ENCODE data around the gene NDUFS5. TPM values are rescaled to one million over a fixed set of nuclear protein-coding genes. Genes with fewer than 3 reads are reported as not detected.
"Not testable (repeated sequence)": the region's sequence is repeated elsewhere in the genome, so short reads cannot be mapped to it uniquely, and the experiment has no call there.

NDUFS5 gene
- total RNA-seq, 1 donor from 2014 or later = 237 TPM

- H3K4me3 Mint-ChIP-seq = no peak overlapping the region
- H3K36me3 Mint-ChIP-seq (ENCODE audit: low read depth) = peaks cover 11% of the 10 kb centered on the region
- no peaks in the 10 kb centered on the region for H3K9me3 Mint-ChIP-seq
- no peaks in the 10 kb centered on the region for H3K27me3 Mint-ChIP-seq (ENCODE audit: low read depth)
- peaks cover 13% of the 10 kb centered on the region for H3K4me1 Mint-ChIP-seq
- DNase-seq (ENCODE audit: low read depth, low spot score) = no peak
- no peak overlapping the region for H3K27ac Mint-ChIP-seq (ENCODE audit: unreplicated experiment)
- TF ChIP-seq CTCF (conservative IDR thresholded peaks at IDR 0.05) = no peak
These were observed 22.7 kb downstream of the NDUFS5 start for GRCh38 chr1:39048745-39049370.

- TF ChIP-seq CTCF (conservative IDR thresholded peaks at IDR 0.05) = no peak
- no peak overlapping the region for H3K27ac Mint-ChIP-seq (ENCODE audit: unreplicated experiment)
- no peak for DNase-seq (ENCODE audit: low read depth, low spot score)
- no peak overlapping the region for H3K4me3 Mint-ChIP-seq
- H3K9me3 Mint-ChIP-seq = no peaks in the 10 kb centered on the region
- no peaks in the 10 kb centered on the region for H3K27me3 Mint-ChIP-seq (ENCODE audit: low read depth)
- H3K36me3 Mint-ChIP-seq (ENCODE audit: low read depth) = peaks cover 8% of the 10 kb centered on the region
- H3K4me1 Mint-ChIP-seq = peaks cover 13% of the 10 kb centered on the region
These were observed 23.9 kb downstream of the NDUFS5 start for GRCh38 chr1:39050001-39050400.

DNA sequence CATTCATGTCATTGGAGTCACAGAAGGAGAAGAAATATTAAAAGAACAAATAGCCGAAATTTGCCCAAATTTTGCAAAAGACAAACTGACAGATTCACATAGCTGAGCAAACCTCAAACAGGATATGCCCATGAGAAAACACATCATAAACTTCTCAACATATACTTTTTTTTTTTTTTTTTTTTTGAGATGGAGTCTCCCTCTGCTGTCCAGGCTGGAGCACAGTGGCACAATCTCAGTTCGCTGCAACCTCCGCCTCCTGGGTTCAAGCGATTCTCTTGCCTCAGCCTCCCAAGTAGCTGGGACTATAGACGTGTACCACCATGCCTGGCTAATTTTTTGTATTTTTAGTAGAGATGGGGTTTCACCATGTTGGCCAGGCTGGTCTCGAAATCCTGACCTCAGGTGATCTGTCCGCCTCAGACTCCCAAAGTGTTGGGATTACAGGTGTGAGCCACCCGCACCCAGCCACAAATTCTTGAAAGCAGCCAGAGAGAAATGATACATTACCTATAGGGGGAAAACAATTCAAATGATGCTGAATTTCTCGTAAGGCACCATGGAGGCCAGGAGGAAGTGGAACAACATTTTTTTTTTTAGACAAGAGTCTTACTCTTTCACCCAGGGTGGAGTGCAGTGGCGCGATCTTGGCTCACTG, 25.2 kb downstream of the NDUFS5 start:
- H3K27ac Mint-ChIP-seq (ENCODE audit: unreplicated experiment); H3K27me3 Mint-ChIP-seq (ENCODE audit: low read depth); H3K4me3 Mint-ChIP-seq; H3K36me3 Mint-ChIP-seq (ENCODE audit: low read depth); DNase-seq (ENCODE audit: low read depth, low spot score); H3K9me3 Mint-ChIP-seq: not testable (repeated sequence)
- peaks cover 13% of the 10 kb centered on the region for H3K4me1 Mint-ChIP-seq

DNA sequence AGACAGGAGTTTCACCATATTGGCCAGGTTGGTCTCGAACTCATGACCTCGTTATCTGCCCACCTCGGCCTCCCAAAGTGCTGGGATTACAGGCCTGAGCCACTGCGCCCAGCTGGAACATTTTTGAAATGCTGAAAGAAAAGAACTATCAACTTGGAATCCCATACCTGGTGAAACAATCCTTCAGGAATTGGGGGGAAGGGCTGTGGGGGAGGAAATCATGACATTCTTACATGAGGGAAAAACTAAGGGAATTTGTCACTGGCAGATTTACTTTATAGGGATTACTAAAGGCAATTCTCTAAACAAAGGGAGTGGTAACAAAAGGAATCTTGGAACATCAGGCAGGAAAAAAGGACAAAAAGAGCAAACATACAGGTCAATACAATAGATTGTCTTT, 25.8 kb downstream of the NDUFS5 start:
- Mint-ChIP-seq H3K36me3 (ENCODE audit: low read depth) (peaks cover 5% of the 10 kb centered on the region), H3K27me3 (ENCODE audit: low read depth) (no peaks in the 10 kb centered on the region), H3K4me3 (no peak overlapping the region), H3K27ac (ENCODE audit: unreplicated experiment) (no peak overlapping the region), H3K9me3 (no peaks in the 10 kb centered on the region), H3K4me1 (peaks cover 7% of the 10 kb centered on the region)
- no peak for DNase-seq (ENCODE audit: low read depth, low spot score)
- no peak for TF ChIP-seq CTCF (conservative IDR thresholded peaks at IDR 0.05)

GRCh38 chr1:39055213-39055710, 29.1 kb downstream of the NDUFS5 start:
- not testable (repeated sequence) for H3K36me3 Mint-ChIP-seq (ENCODE audit: low read depth); H3K27ac Mint-ChIP-seq (ENCODE audit: unreplicated experiment); H3K4me1 Mint-ChIP-seq; H3K27me3 Mint-ChIP-seq (ENCODE audit: low read depth); DNase-seq (ENCODE audit: low read depth, low spot score); H3K4me3 Mint-ChIP-seq; H3K9me3 Mint-ChIP-seq

DNA sequence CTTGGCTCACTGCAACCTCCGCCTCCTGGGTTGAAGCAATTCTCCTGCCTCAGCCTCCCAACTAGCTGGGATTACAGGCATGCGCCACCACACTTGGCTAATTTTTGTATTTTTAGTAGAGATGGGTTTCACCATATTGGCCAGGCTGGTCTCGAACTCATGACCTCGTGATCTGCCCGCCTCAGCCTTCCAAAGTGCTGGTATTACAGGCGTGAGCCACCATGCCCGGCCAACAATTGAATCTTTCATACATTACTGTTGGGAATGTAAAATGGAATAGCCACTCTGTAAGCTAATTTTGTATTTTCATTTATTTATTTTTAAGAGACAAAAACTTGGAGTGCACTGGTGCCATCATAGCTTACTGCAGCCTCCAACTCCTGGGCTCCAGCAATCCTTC, 35.4 kb downstream of the NDUFS5 start:
- H3K9me3 Mint-ChIP-seq; DNase-seq (ENCODE audit: low read depth, low spot score); H3K4me1 Mint-ChIP-seq; H3K4me3 Mint-ChIP-seq; H3K27ac Mint-ChIP-seq (ENCODE audit: unreplicated experiment); H3K27me3 Mint-ChIP-seq (ENCODE audit: low read depth); H3K36me3 Mint-ChIP-seq (ENCODE audit: low read depth): not testable (repeated sequence)

GRCh38 chr1:39061951-39062350, 35.8 kb downstream of the NDUFS5 start:
- Mint-ChIP-seq H3K4me3 (no peak overlapping the region), H3K4me1 (no peaks in the 10 kb centered on the region), H3K27ac (ENCODE audit: unreplicated experiment) (no peak overlapping the region), H3K9me3 (no peaks in the 10 kb centered on the region), H3K27me3 (ENCODE audit: low read depth) (no peaks in the 10 kb centered on the region), H3K36me3 (ENCODE audit: low read depth) (no peaks in the 10 kb centered on the region)
- DNase-seq (ENCODE audit: low read depth, low spot score) = no peak
- TF ChIP-seq CTCF (conservative IDR thresholded peaks at IDR 0.05) = no peak

Data from neural crest cell (in vitro differentiated cells).